ENCODE measurements around the gene DNHD1.

Gene DNHD1

GRCh38 chr11:6547177-6547576 lies 50.1 kb downstream of the DNHD1 start:
- no peak for DNase-seq (ENCODE audit: low read depth)
- no peak for TF ChIP-seq CTCF (IDR thresholded peaks at IDR 0.05; ENCODE audit: low read length, missing control alignments)
- H3K4me3 ChIP-seq (replicated peaks; ENCODE audit: low read depth, low read length), result no peak overlapping the region

GRCh38 chr11:6548121-6548520 lies 51.0 kb downstream of the DNHD1 start:
- H3K4me3 ChIP-seq (replicated peaks; ENCODE audit: low read depth, low read length), result no peak overlapping the region
- TF ChIP-seq CTCF (IDR thresholded peaks at IDR 0.05; ENCODE audit: low read length, missing control alignments), result no peak
- no peak for DNase-seq (ENCODE audit: low read depth)

- no peak overlapping the region for H3K4me3 ChIP-seq (replicated peaks; ENCODE audit: low read depth, low read length)
- DNase-seq (ENCODE audit: low read depth), result no peak
- TF ChIP-seq CTCF (IDR thresholded peaks at IDR 0.05; ENCODE audit: low read length, missing control alignments), result no peak
Measured at GRCh38 chr11:6548641-6549040, 51.6 kb downstream of the DNHD1 start.

- TF ChIP-seq CTCF (IDR thresholded peaks at IDR 0.05; ENCODE audit: low read length, missing control alignments), result no peak
- no peak for DNase-seq (ENCODE audit: low read depth)
- no peak overlapping the region for H3K4me3 ChIP-seq (replicated peaks; ENCODE audit: low read depth, low read length)
Measured at GRCh38 chr11:6553634-6554033, 56.6 kb downstream of the DNHD1 start.

- DNase-seq (ENCODE audit: low read depth), result no peak
- H3K4me3 ChIP-seq (replicated peaks; ENCODE audit: low read depth, low read length), result no peak overlapping the region
- TF ChIP-seq CTCF (IDR thresholded peaks at IDR 0.05; ENCODE audit: low read length, missing control alignments), result no peak
Measured at GRCh38 chr11:6554828-6555706, 58.0 kb downstream of the DNHD1 start.

- no peak for TF ChIP-seq CTCF (IDR thresholded peaks at IDR 0.05; ENCODE audit: low read length, missing control alignments)
- DNase-seq (ENCODE audit: low read depth), result no peak
Measured at GRCh38 chr11:6556139-6556949, 59.3 kb downstream of the DNHD1 start.

More at GRCh38 chr11:6556139-6556949, 59.3 kb downstream of the DNHD1 start:
- H3K4me3 ChIP-seq (replicated peaks; ENCODE audit: low read depth, low read length), result no peak overlapping the region

All from fibroblast of pulmonary artery (primary cell).